Bronchial epithelial cell (primary cell): ENCODE measurements around the gene LTB. TPM values are rescaled to one million over a fixed set of nuclear protein-coding genes. Genes with fewer than 3 reads are reported as not detected.

Experiments used
- DNase-seq: peaks from one replicate; pipeline ENCODE4 v3.0.0-alpha.2; 2010; ENCODE audit warnings: low read depth
- FAIRE-seq: peaks from 2 replicates; lab custom pipeline; 2011; peaks lifted over from hg19 to GRCh38; lab: Jason Lieb, UNC
- H3K27me3 ChIP-seq: 2 replicates; pipeline ENCODE4 v1.5.1; 2011; ENCODE audit warnings: low read length; ENCODE audit not compliant: control insufficient read depth, insufficient read depth
- H3K36me3 ChIP-seq: 2 replicates; pipeline ENCODE4 v1.5.1; 2011; ENCODE audit warnings: low read length; ENCODE audit not compliant: control insufficient read depth, insufficient read depth
- H3K4me3 ChIP-seq: 2 replicates; pipeline ENCODE4 v1.5.1; 2011; ENCODE audit warnings: mild to moderate bottlenecking, low read depth, low read length, control low read depth
- CTCF ChIP-seq: IDR thresholded peaks from 2 replicates; pipeline ENCODE4 v1.5.1; 2011; ENCODE audit warnings: mild to moderate bottlenecking, moderate library complexity, low read length, control low read depth, inconsistent platforms; ENCODE audit not compliant: insufficient read depth, severe bottlenecking
- total RNA-seq: library from RNA; depleted of rRNA; stranded (reverse); fragments of >200 nt; gene quantifications from 2 replicates; pipeline ENCODE4 v1.2.1, GENCODE V29; 2014

Gene LTB
- not detected in 2 replicates for total RNA-seq

- DNase-seq = no peak
- TF ChIP-seq CTCF = no peak
Measured at GRCh38 chr6:31582230-31582643, at the start of gene LTB. Gene LTB, minus strand, starts transcription at chr6:31582424. Its CDS starts 7 bp downstream, at chr6:31582417.

GRCh38 chr6:31631681-31632278, 49.6 kb upstream of the LTB start:
- Histone ChIP-seq H3K36me3 (peaks cover 73% of the 10 kb centered on the region), H3K27me3 (no peaks in the 10 kb centered on the region), H3K4me3 (no peak overlapping the region)
- no peak for DNase-seq
- TF ChIP-seq CTCF = no peak
- FAIRE-seq = no peak

More at GRCh38 chr6:31582230-31582643, at the start of gene LTB:
- H3K27me3 ChIP-seq = no peaks in the 10 kb centered on the region
- H3K4me3 ChIP-seq = peak within 1 kb of the TSS; percentile 68
- no peaks in the 10 kb centered on the region for H3K36me3 ChIP-seq
- FAIRE-seq = no peak

GRCh38 chr6:31631209-31631608, 49.0 kb upstream of the LTB start:
- Histone ChIP-seq H3K36me3 (peaks cover 73% of the 10 kb centered on the region), H3K27me3 (no peaks in the 10 kb centered on the region), H3K4me3 (no peak overlapping the region)
- DNase-seq (no peak), FAIRE-seq (no peak)
- no peak for TF ChIP-seq CTCF

- no peak overlapping the region for H3K4me3 ChIP-seq
- no peak for TF ChIP-seq CTCF
- DNase-seq (no peak), FAIRE-seq (no peak)
- H3K36me3 ChIP-seq = peaks cover 74% of the 10 kb centered on the region
- H3K27me3 ChIP-seq = no peaks in the 10 kb centered on the region
Measured at GRCh38 chr6:31630177-31630934, 48.1 kb upstream of the LTB start.

GRCh38 chr6:31629014-31629413, 46.8 kb upstream of the LTB start:
- DNase-seq (no peak), FAIRE-seq (no peak)
- H3K27me3 ChIP-seq = no peaks in the 10 kb centered on the region
- peaks cover 70% of the 10 kb centered on the region for H3K36me3 ChIP-seq
- no peak for TF ChIP-seq CTCF
- no peak overlapping the region for H3K4me3 ChIP-seq
